Stimulated activated CD4-positive, alpha-beta T cell treated with anti-CD3 and anti-CD28 coated beads, TNF-alpha, amount 100 ng/mL, for 24 hours (primary cell): ENCODE measurements around the gene CSRP3.
"Not testable (repeated sequence)": the region's sequence is repeated elsewhere in the genome, so short reads cannot be mapped to it uniquely, and the experiment has no call there.

Source experiments
- DNase-seq, 3 experiments: peaks; one replicate each; pipeline ENCODE4 v3.0.0-alpha.2; 2020; ENCODE audit warnings: low read depth in 3 of 3

The CSRP3 gene

DNA sequence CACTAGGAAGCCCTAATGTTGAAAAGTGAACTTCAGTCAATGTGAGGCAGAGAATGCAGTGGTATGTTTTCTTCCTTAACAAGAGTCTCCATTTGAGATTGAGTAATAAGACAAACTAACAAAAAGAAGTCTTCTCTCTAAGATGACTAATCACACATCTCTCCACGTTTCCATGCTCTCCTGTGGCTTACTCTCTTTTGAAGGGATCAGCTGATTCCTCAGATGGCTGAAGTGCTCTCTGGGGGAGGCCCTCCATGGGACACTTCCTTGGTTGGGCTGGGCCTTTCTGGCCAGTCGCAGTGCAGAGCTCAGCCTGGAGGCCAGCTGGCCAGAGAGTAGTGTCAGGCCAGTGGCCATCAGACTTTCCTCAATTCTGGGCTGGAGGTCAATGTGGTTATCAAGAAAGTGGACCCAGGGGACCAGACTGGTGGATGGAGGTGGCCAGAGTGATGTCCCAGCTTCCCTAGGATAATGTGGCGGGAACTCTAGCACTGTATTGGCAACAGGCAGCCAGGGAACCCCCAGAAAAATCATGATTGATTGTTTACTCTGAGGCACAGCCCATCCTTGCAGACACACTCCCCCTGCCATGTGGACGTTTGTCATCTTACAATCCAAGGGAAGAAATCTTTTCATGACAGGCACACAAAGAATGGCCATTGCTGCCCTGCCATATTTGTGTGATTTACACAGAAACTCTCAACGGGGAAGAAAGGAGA lies 14.5 kb downstream of the CSRP3 start:
- no peak for DNase-seq

DNA sequence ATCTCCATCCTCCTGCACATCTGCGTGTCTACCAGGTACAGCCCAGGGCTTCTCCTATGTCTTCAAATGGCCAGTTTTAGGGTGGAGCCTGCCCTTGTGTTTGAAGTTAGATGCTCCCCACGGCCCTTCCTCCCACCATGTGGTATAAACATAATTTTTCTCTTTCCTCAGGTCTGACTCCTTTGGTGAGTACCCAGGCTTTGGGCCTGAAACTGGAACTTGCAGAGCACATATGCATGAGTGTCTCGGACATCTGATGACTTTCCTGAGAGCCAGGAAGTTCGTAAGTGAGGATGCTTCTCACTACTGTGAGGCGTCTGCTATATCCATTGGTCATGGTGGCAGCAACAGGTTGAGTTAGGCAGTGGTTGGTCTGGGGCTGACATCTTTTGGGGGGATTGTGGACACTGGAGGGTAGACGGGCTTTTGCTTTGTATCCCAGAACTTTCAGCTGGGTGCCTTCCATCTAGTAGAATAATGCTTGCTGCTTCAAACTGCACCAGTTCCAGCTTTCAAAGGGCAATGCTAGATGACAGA lies 16.2 kb downstream of the CSRP3 start:
- no peak for DNase-seq

DNA sequence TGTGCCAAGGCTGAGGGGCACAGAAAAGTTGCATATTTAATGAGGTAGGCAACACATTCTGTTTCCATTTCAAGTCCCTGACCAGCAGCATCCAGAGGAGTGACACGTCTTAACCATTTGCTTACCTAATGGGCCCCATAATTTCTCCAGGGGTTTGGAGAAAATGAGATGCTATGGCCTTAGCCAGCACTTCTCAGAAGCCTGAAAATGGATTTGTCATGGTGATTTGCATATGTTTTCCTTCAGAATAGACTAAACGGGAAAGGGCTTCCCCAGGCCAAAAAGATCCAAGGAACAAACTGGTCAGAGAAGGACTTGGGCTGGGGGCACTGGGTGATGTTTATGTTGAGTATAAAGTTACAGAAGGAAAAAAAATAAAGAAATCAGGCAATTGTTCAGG lies 16.7 kb downstream of the CSRP3 start:
- no peak for DNase-seq

- no peak for DNase-seq
Measured at GRCh38 chr11:19183646-19184045, 18.1 kb downstream of the CSRP3 start.

GRCh38 chr11:19181531-19182261 lies 20.1 kb downstream of the CSRP3 start:
- no peak for DNase-seq

DNA sequence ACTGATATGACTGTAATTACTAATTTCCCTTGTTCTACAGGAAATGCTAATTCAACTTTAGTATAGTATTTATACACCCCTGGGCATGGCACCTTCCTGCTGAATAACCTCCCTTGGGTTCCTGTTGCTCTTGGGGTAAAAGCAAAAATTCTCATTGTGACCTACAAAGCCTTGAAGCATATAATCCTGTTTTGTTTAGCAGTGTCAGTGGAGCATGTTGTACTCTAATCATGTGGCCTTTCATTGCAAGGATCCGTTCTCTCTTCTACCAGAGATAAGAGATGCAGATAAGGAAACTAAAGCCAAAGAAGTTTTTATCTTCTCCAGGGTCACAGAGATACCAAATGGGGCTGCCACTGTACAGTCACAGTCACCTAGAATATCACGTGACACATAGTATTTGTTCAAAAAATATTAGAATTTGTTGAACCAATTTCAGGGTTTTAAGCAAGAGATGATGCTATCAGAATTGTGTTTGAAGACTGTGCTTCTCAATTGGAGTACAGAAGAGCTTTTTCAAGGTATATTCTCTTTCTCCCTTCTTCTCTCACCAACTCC lies 25.1 kb downstream of the CSRP3 start:
- no peak for DNase-seq

DNA sequence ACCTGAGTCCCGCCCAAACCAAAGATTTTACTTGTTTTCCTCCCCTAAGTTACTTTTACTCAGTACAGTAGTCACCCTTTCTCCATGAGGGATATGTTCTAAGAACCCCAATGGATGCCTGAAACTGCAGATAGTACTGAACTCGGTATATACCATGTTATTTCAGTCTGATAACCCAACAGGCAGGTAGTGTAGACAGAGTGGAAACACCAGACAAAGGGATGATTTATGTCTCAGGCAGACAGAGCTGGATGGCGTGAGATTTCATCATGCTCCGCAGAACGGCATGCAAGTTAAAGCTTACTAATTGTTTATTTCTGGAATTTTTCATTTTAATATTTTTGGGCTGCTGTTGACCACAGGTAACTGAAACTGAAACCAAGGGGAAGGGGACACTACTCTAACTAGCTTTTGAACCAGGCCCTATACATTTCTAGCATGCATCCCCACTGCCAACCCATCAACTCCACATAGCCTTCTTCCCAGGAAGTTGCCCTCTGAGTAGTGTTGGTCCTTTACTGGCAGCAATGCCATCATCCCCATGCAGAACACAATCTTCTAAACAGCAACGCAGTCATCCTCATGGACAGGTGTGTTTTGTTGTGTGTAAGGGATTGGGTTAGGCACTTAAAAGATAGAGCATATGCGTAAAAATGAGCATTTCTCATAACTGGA lies 27.7 kb downstream of the CSRP3 start:
- DNase-seq, result no peak

DNA sequence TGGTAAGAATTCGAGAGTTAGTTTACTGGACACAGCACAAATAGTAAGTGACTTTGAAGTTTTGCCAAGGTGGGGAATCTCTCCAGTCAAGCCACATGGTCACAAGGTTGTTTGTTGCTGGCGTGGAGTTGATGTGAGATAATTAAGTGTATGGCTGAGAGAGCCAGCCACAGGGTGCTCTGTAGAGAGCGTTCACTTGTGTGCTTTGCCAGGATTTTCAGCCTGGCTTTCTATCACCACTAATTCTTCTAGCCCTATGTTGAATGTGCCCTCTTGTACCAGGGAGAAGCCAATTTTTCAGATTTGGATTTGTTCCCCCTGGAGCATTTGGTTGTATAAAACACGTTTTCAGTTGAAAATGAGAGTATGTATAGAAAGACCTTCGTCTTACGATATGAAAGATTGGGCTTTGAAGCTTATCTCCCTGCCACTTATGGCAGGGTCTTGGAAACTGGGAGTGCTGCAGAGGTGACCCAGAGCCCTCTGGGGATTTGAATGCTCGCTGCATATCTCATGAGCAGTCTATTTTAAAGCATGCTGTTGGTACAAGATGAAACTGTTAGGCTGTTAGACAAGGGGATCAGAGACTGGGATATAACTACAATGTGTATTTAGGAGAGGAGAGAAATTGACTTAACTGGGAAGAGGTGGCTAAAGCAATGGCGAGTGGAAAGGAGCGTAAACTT lies 28.6 kb downstream of the CSRP3 start:
- no peak for DNase-seq

- DNase-seq, result no peak
Measured at GRCh38 chr11:19168090-19168489, 33.7 kb downstream of the CSRP3 start.

DNA sequence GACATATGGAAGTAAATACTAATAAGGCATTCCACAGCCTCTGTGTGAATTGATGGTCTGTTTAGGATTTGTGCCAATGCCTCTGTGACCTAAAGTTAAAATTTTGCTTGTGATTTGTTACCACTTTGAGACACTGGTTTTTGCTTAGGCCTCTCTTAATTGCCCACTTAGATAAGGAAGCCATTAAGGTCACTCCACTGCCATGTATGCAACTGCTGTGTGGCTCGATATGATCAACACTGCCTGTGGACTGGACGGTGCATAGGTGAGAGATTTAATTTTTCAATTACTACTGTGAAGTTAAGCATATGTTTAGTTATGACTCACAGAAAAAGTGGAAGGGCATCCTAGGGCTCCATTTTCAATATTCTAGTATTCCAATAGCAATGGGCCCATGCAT lies 36.9 kb downstream of the CSRP3 start:
- no peak for DNase-seq

GRCh38 chr11:19164230-19164855 lies 37.4 kb downstream of the CSRP3 start:
- no peak for DNase-seq

- no peak for DNase-seq
Measured at GRCh38 chr11:19163617-19164016, 38.2 kb downstream of the CSRP3 start.

GRCh38 chr11:19162951-19163505 lies 38.8 kb downstream of the CSRP3 start:
- DNase-seq, result no peak

- DNase-seq, result no peak
Measured at GRCh38 chr11:19161651-19162050, 40.1 kb downstream of the CSRP3 start.

DNA sequence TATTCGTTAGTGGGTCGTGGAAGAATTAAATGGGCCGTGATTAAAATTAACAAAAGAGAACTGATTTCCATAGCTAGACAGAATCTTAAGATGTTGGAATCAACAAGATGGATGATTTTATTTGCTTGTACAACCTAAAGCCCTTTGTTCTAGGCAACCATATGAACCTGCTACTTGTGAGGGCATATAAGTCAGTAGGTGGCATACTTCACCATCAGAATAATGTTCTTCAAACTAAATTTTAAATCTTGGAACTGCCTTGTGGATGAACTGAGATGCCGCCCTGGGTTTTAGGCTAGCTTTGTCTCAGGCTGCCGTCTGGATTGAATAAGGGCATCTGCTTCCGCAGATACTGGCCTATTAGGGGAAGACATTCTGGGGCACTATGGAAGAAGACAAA lies 40.9 kb downstream of the CSRP3 start:
- no peak for DNase-seq

DNA sequence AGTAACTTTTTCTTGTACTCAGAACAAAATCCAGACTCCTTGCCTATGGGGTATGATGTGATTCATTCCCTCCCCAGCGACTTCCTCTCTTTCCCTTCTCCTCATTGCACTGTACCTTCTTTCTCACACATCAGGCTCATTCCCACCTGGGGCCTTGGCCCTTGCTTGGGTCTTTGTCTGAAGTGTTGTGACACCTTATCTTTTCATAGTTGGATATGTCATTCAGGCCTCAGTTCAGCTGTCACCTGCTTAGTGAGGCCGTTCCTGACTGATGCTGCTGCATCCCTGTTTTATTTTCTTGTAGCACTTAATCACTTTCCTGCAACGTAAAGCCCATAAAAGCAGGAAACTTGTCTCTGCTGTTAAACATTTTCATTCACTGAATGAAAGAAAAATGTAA lies 44.9 kb downstream of the CSRP3 start:
- DNase-seq, result no peak

DNA sequence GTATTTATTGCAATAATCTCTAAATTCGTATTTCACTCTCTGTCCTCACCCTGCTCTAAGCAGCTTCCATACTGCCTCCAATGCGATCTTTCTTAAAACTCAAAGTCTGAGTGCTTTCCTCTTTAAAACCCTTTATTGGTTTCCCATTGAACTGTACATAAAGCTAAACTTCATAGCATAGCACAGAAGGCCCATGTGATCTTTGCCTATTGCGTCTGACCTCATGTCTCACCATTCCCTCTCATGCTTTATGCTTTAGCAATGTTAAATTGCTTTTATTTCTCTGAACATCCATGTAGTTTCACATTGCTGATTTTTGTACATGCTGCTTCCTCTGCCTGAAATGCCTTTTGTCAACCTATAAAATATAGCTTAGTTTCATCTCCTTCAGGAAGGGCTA lies 56.5 kb downstream of the CSRP3 start:
- DNase-seq, result no peak

- not testable (repeated sequence) for DNase-seq
Measured at GRCh38 chr11:19136884-19137283, 64.9 kb downstream of the CSRP3 start.

DNA sequence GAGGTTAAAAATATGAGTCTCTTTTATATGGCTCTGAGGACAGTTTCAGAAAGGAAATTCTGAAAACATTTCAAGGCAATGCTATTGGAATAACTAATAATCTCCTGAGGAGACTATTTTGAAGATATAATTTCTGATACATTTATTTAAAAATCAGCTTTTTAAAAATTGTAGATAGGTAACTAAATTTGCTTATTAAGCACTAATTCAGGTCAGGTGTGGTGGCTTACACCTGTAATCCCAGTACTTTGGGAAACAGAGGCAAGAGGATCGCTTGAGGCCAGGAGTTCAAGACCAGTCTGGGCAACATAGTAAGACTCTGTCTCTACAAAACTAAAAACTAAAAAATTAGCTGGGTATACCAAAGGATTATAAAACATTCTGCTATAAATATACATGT lies 67.8 kb downstream of the CSRP3 start:
- DNase-seq, result no peak
